PC-3 (cell line): ENCODE data around the gene ACOT11. TPM values are rescaled to one million over a fixed set of nuclear protein-coding genes. Genes with fewer than 3 reads are reported as not detected.

Source experiments
- ATAC-seq: fragments of 200-7000 bp; cut with Tn5 transposase; 2 replicates; pipeline ENCODE4 v1.9.1; 2020; ENCODE audit warnings: mild to moderate bottlenecking, moderate library complexity
- BruUV-seq: library from RNA; stranded (reverse); fragments of 400-500 nt; replicated peaks from 2 replicates; lab custom pipeline; 2021; lab: Mats Ljungman, UMichigan
- CTCF ChIA-PET: fragments of 300-600 bp; sonication (Branson Sonifier 250); formaldehyde crosslinking; loops from one replicate; lab custom pipeline; 2022; ENCODE audit warnings: antibody characterized with exemption; lab: Charles Lee
- POLR2A ChIA-PET: fragments of 300-600 bp; sonication (Branson Sonifier 250); formaldehyde crosslinking; loops from one replicate; lab custom pipeline; 2022; ENCODE audit warnings: antibody characterized with exemption; ENCODE audit not compliant: unreplicated experiment; lab: Charles Lee
- DNase-seq: peaks from one replicate; pipeline ENCODE4 v3.0.0-alpha.2; 2015
- H2AFZ ChIP-seq: fragments of 300-600 bp; sonication (generic); 2 replicates; pipeline ENCODE4 v1.6.0; 2016; ENCODE audit warnings: antibody characterized with exemption, low read length
- H3F3A ChIP-seq: fragments of 300-600 bp; sonication (generic); one replicate; pipeline ENCODE4 v1.6.0; 2017; ENCODE audit warnings: antibody characterized with exemption, low read length, control low read depth, mild to moderate bottlenecking; ENCODE audit not compliant: unreplicated experiment
- H3K27ac ChIP-seq: fragments of 300-600 bp; sonication (generic); 2 replicates; pipeline ENCODE4 v1.5.1; 2016; ENCODE audit warnings: mild to moderate bottlenecking, low read length
- H3K27me3 ChIP-seq: fragments of 300-600 bp; sonication (generic); 2 replicates; pipeline ENCODE4 v1.6.1; 2016; ENCODE audit warnings: low read length, mixed read lengths
- H3K36me3 ChIP-seq: fragments of 300-600 bp; sonication (generic); 2 replicates; pipeline ENCODE4 v1.6.1; 2016; ENCODE audit warnings: low read depth, mixed run types, low read length, mixed read lengths
- H3K4me1 ChIP-seq: fragments of 300-600 bp; sonication (generic); 2 replicates; pipeline ENCODE4 v1.5.1; 2016; ENCODE audit warnings: low read length; ENCODE audit not compliant: insufficient read depth
- H3K4me2 ChIP-seq: fragments of 300-600 bp; sonication (generic); 2 replicates; pipeline ENCODE4 v1.6.0; 2016; ENCODE audit warnings: low read length
- H3K4me3 ChIP-seq: fragments of 300-600 bp; sonication (generic); 2 replicates; pipeline ENCODE4 v1.5.1; 2016; ENCODE audit warnings: mild to moderate bottlenecking, low read length, mixed read lengths
- H3K79me2 ChIP-seq: fragments of 300-600 bp; sonication (generic); 2 replicates; pipeline ENCODE4 v1.6.1; 2017; ENCODE audit warnings: low read length, mixed read lengths
- H3K9ac ChIP-seq: fragments of 300-600 bp; sonication (generic); 2 replicates; pipeline ENCODE4 v1.6.0; 2016; ENCODE audit warnings: mild to moderate bottlenecking, low read length
- H3K9me2 ChIP-seq: fragments of 300-600 bp; sonication (generic); replicated peaks from 2 replicates; pipeline ENCODE4 v1.6.1; 2016; ENCODE audit warnings: mixed run types, low read length, mixed read lengths
- H3K9me3 ChIP-seq: fragments of 300-600 bp; sonication (generic); 2 replicates; pipeline ENCODE4 v1.6.1; 2016; ENCODE audit warnings: low read length, mixed read lengths
- H4K20me1 ChIP-seq: fragments of 300-600 bp; sonication (generic); 2 replicates; pipeline ENCODE4 v1.6.1; 2016; ENCODE audit warnings: low read length, mixed read lengths
- EZH2 ChIP-seq: fragments of 300-600 bp; sonication (generic); IDR thresholded peaks from one replicate; pipeline ENCODE4 v1.6.1; 2017; ENCODE audit warnings: antibody characterized with exemption, mild to moderate bottlenecking, low read length; ENCODE audit not compliant: unreplicated experiment
- EZH2phosphoT487 ChIP-seq: fragments of 300-600 bp; sonication (generic); IDR thresholded peaks from 2 replicates; pipeline ENCODE4 v1.6.1; 2018; ENCODE audit warnings: mild to moderate bottlenecking, antibody characterized with exemption, low read length, borderline replicate concordance
- intact Hi-C: fragments of 100-400 bp; cut with micrococcal nuclease; formaldehyde crosslinking; loops from 2 replicates; pipeline ENCODE4 v1.9.0; 2023
- total RNA-seq: library from RNA; depleted of rRNA; stranded (reverse); fragments of >200 nt; gene quantifications from 2 replicates; pipeline ENCODE4 v1.2.3, GENCODE V29; 2014
- TF ChIP-seq, protein P1 (sequence below): fragments of 300-600 bp; sonication (generic); conservative IDR thresholded peaks from 2 replicates; pipeline ENCODE4 v1.5.1; 2017; ENCODE audit warnings: antibody characterized with exemption, low read depth, mild to moderate bottlenecking, low read length

Gene ACOT11
- total RNA-seq, 1 experiment from 2014 or later = 5.0 TPM

DNA sequence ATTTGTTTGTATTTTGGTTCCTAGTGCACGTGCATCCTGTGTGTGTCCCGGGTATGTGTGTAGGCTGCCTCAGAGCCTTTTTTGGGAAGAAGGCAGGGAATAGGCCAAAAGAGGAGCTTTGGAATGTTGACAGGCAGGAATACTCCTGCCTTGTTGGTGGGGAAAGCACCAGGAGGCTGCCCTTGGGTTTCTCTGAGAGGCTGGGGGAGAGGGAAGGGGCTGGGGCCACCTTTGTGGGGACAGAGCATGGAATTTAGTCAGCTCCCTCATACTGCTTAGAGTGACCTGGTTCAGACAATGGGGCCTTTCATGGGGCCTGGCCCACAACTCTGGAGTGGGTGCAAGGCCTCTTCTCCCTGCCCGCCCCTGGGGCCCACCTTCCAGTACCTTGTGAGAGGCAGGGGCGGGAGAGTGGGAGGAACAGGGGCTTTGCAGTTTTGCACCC is 31.3 kb downstream of the ACOT11 start:
- no peaks in the 10 kb centered on the region for H3K4me1 ChIP-seq
- H3K9me3 ChIP-seq = no peaks in the 10 kb centered on the region
- intact Hi-C loops = no loop called here
- H3K27ac ChIP-seq = no peak overlapping the region
- DNase-seq (no peak), ATAC-seq (no peak)
- no peak overlapping the region for H3K4me3 ChIP-seq
- no peaks in the 10 kb centered on the region for H3K79me2 ChIP-seq
- ChIA-PET CTCF (no interaction called here), POLR2A (no interaction called here)
- no peak for TF ChIP-seq EZH2phosphoT487
- no peak for TF ChIP-seq EZH2
- TF ChIP-seq, protein P1, sequence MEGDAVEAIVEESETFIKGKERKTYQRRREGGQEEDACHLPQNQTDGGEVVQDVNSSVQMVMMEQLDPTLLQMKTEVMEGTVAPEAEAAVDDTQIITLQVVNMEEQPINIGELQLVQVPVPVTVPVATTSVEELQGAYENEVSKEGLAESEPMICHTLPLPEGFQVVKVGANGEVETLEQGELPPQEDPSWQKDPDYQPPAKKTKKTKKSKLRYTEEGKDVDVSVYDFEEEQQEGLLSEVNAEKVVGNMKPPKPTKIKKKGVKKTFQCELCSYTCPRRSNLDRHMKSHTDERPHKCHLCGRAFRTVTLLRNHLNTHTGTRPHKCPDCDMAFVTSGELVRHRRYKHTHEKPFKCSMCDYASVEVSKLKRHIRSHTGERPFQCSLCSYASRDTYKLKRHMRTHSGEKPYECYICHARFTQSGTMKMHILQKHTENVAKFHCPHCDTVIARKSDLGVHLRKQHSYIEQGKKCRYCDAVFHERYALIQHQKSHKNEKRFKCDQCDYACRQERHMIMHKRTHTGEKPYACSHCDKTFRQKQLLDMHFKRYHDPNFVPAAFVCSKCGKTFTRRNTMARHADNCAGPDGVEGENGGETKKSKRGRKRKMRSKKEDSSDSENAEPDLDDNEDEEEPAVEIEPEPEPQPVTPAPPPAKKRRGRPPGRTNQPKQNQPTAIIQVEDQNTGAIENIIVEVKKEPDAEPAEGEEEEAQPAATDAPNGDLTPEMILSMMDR = no peak
- H4K20me1 ChIP-seq = no peaks in the 10 kb centered on the region
- H2AFZ ChIP-seq = no peak overlapping the region
- H3K36me3 ChIP-seq = no peaks in the 10 kb centered on the region
- no peaks in the 10 kb centered on the region for H3K9me2 ChIP-seq
- H3F3A ChIP-seq = no peaks in the 10 kb centered on the region
- H3K4me2 ChIP-seq = no peak overlapping the region
- BruUV-seq = no TSS peak
- H3K9ac ChIP-seq = no peak overlapping the region
- H3K27me3 ChIP-seq = no peaks in the 10 kb centered on the region

DNA sequence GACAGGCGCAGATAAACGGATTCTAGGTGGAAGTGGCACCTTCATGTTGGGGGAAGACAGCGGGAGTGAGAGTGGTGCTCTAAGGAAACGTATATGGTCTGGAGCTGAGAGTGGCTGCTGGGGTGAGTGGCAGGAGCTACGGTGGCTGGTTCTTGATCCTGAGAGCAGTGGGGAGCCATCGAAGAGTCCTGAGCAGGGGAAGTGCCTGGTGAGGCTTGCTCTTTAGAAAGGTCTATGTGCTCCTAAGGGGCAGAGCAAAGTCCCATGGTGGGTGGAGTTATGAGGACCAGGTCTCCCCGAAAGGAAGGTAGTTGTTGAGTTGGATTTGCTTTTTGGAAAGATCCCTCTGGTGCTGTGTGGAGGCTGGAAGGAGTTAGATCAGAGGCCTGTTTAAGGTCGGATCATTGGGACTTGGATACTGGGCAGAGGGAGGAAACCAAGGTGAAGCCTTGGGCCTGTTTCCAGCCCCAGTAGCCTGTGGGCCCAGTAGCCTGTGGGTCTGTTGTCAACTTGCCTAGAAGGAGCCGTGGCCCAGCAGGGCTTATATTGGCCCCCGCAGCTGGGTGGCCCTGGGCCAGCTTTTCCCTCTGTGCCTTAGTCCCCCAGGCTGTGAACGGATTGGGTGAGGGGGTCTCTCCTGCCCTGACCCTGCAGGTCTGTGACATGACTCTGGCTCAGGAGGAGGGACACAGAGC is 33.0 kb downstream of the ACOT11 start:
- ATAC-seq (no peak), DNase-seq (no peak)
- Histone ChIP-seq H3K9ac (no peak overlapping the region), H3K36me3 (no peaks in the 10 kb centered on the region), H3K4me2 (no peak overlapping the region), H3K4me3 (no peak overlapping the region), H3K4me1 (no peaks in the 10 kb centered on the region), H3K27ac (no peak overlapping the region), H2AFZ (no peak overlapping the region), H3K9me2 (no peaks in the 10 kb centered on the region), H3F3A (no peaks in the 10 kb centered on the region), H3K27me3 (no peaks in the 10 kb centered on the region), H3K9me3 (no peaks in the 10 kb centered on the region), H4K20me1 (no peaks in the 10 kb centered on the region), H3K79me2 (no peaks in the 10 kb centered on the region)
- TF ChIP-seq EZH2 (no peak), EZH2phosphoT487 (no peak)
- TF ChIP-seq, protein P1 = no peak
- POLR2A ChIA-PET = no interaction called here
- intact Hi-C loops = no loop called here
- BruUV-seq = no TSS peak
- CTCF ChIA-PET = no interaction called here

DNA sequence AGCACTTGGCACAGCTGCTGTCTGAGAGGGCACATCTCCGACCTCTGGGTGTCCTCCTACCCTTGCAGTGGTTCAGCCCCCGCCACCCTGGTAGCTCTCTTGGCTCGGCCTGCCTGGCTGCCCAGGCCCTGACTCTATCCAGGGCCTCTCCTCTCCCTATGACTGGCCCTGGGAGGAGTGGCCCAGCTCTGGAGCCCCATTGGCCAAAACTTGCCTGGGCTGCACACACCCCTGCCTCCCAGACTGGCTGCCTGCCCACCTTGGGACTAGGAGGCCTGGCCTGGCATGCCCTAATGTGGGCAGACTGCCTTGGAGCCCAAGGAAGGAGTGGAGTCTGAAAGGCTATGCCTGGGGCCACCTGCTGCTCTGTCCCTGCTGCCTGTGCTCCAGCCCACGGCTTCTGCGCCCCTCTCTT is 33.6 kb downstream of the ACOT11 start:
- TF ChIP-seq EZH2phosphoT487 (no peak), EZH2 (no peak)
- TF ChIP-seq, protein P1 = no peak
- ATAC-seq (peak; percentile 91), DNase-seq (peak; percentile 71)
- no peaks in the 10 kb centered on the region for H3K36me3 ChIP-seq
- H3K27me3 ChIP-seq = no peaks in the 10 kb centered on the region
- no peaks in the 10 kb centered on the region for H3K4me1 ChIP-seq
- H3K4me3 ChIP-seq = no peak overlapping the region
- POLR2A ChIA-PET = no interaction called here
- H3K9ac ChIP-seq = no peak overlapping the region
- H3K9me2 ChIP-seq = no peaks in the 10 kb centered on the region
- CTCF ChIA-PET = no interaction called here
- no TSS peak for BruUV-seq
- H3K79me2 ChIP-seq = no peaks in the 10 kb centered on the region
- no peak overlapping the region for H3K4me2 ChIP-seq
- H3K9me3 ChIP-seq = no peaks in the 10 kb centered on the region
- intact Hi-C loops = no loop called here
- H2AFZ ChIP-seq = no peak overlapping the region
- no peaks in the 10 kb centered on the region for H3F3A ChIP-seq
- H3K27ac ChIP-seq = no peak overlapping the region
- no peaks in the 10 kb centered on the region for H4K20me1 ChIP-seq
